K562 (cell line): ENCODE data around the gene RBBP4. TPM values are rescaled to one million over a fixed set of nuclear protein-coding genes. Genes with fewer than 3 reads are reported as not detected.

Experiments
- CBFA2T2 ChIP-seq: fragments of 450-650 bp; conservative IDR thresholded peaks from 2 replicates; pipeline ENCODE4 v1.6.1; 2017; ENCODE audit warnings: mild to moderate bottlenecking
- CHD2 ChIP-seq: IDR thresholded peaks from 2 replicates; pipeline ENCODE4 v1.6.1; 2011; ENCODE audit warnings: low read depth, low read length
- CREB3L1 ChIP-seq: fragments of 450-650 bp; IDR thresholded peaks from 2 replicates; pipeline ENCODE4 v1.6.1; 2014; ENCODE audit warnings: low read depth, mild to moderate bottlenecking, moderate library complexity, borderline replicate concordance
- HEY1 ChIP-seq: fragments of 250-450 bp; sonication (Bioruptor Pico); IDR thresholded peaks from 2 replicates; pipeline ENCODE4 v1.5.0; 2020; ENCODE audit warnings: mild to moderate bottlenecking, moderate library complexity, borderline replicate concordance
- LEF1 ChIP-seq: fragments of 450-650 bp; IDR thresholded peaks from 2 replicates; pipeline ENCODE4 v1.6.1; 2016; ENCODE audit warnings: mild to moderate bottlenecking
- MAFF ChIP-seq: IDR thresholded peaks from 2 replicates; pipeline ENCODE4 v1.6.1; 2012; ENCODE audit warnings: low read length, improper control_type of control experiment
- MAFK ChIP-seq: IDR thresholded peaks from 2 replicates; pipeline ENCODE4 v1.6.1; 2011; ENCODE audit warnings: low read length, improper control_type of control experiment
- PCBP1 ChIP-seq: fragments of 200-400 bp; formaldehyde crosslinking; IDR thresholded peaks from 2 replicates; pipeline ENCODE4 v1.6.1; 2018; ENCODE audit warnings: mild to moderate bottlenecking, low read depth, low read length; ENCODE audit not compliant: poor library complexity, severe bottlenecking
- SIRT6 ChIP-seq: IDR thresholded peaks from one replicate; pipeline ENCODE4 v1.6.1; 2012; ENCODE audit warnings: low read depth, mild to moderate bottlenecking, control low read depth, inconsistent platforms, low read length, moderate library complexity
- TAF1 ChIP-seq: IDR thresholded peaks from 2 replicates; pipeline ENCODE4 v1.6.1; 2011; ENCODE audit warnings: mild to moderate bottlenecking, low read length, moderate library complexity; ENCODE audit not compliant: insufficient read depth, control insufficient read depth, severe bottlenecking; ENCODE audit errors: extremely low read depth
- TEAD4 ChIP-seq, 2 experiments: sonication (generic) in 1 of 2; formaldehyde crosslinking in 1 of 2; IDR thresholded peaks; 2 replicates each; pipeline versions ENCODE4 v1.6.1 to v1.8.0; 2012 to 2022; ENCODE audit warnings: borderline replicate concordance in 1 of 2, inconsistent platforms in 1 of 2, low read length in 1 of 2, mild to moderate bottlenecking in 1 of 2, missing genetic modification reagents in 1 of 2
- TOE1 ChIP-seq, 2 experiments: fragments of 450-650 bp in 1 of 2; sonication (generic) in 1 of 2; formaldehyde crosslinking in 1 of 2; IDR thresholded peaks; 2 replicates each; pipeline versions ENCODE4 v1.7.1 to v1.8.0; 2016 to 2022; ENCODE audit warnings: borderline replicate concordance in 2 of 2, mild to moderate bottlenecking in 2 of 2, antibody characterized with exemption in 1 of 2, inconsistent platforms in 1 of 2, low read depth in 1 of 2, missing genetic modification reagents in 1 of 2, moderate library complexity in 1 of 2
- USF2 ChIP-seq: sonication (generic); formaldehyde crosslinking; IDR thresholded peaks from 2 replicates; pipeline ENCODE4 v1.5.0; 2020; ENCODE audit warnings: missing genetic modification reagents
- ZBTB7A ChIP-seq: IDR thresholded peaks from 2 replicates; pipeline ENCODE4 v1.6.1; 2011; ENCODE audit warnings: low read depth, mild to moderate bottlenecking, low read length, moderate library complexity, borderline replicate concordance; ENCODE audit not compliant: control insufficient read depth
- ZNF316 ChIP-seq: fragments of 450-650 bp; IDR thresholded peaks from 2 replicates; pipeline ENCODE4 v1.6.1; 2016
- polyA plus RNA-seq, 8 experiments: library from polyadenylated mRNA; depleted of rRNA in 4 of 8; stranded (reverse) in 5 of 8; unstranded in 3 of 8; fragments of >200 nt; fragmentation: Nextera tagmentation in 2 of 8; fragmentation: Illumina TruSeq in 1 of 8; extraction: Ambion mirVana in 2 of 8; extraction: Trizol in 1 of 8; gene quantifications; 2 replicates each; pipeline versions ENCODE4 v1.2.1 to v1.2.3, GENCODE V29; 2011 to 2014; ENCODE audit warnings: inconsistent platforms in 1 of 8, missing spikeins in 1 of 8
- total RNA-seq, 7 experiments: library from RNA; depleted of rRNA in 6 of 7; stranded (reverse); fragments of >200 nt in 6 of 7; fragmentation: Illumina TruSeq in 2 of 7; extraction: Trizol in 2 of 7; gene quantifications; 2 replicates each; pipeline versions ENCODE4 v1.2.1 to v1.2.3, GENCODE V29; 2011 to 2021; ENCODE audit warnings: low replicate concordance in 1 of 7
- TF ChIP-seq, protein P1 (sequence below): fragments of 450-650 bp; IDR thresholded peaks from 2 replicates; pipeline ENCODE4 v1.6.1; 2016; ENCODE audit warnings: missing biosample characterization, missing genetic modification characterization
- TF ChIP-seq, protein P2 (sequence below), 2 experiments: IDR thresholded peaks in 1 of 2; conservative IDR thresholded peaks in 1 of 2; 2 replicates each; pipeline ENCODE4 v1.6.1; 2016; ENCODE audit warnings: low read depth in 2 of 2, mild to moderate bottlenecking in 1 of 2, missing compliant biosample characterization in 1 of 2, missing genetic modification characterization in 1 of 2, moderate library complexity in 1 of 2
- TF ChIP-seq, protein P3 (sequence below): fragments of 450-650 bp; IDR thresholded peaks from 2 replicates; pipeline ENCODE4 v1.6.1; 2016; ENCODE audit warnings: antibody characterized with exemption

Gene RBBP4
- total and polyA plus RNA-seq, 9 of the 15 experiments (the other 6 are each of a cell fraction or from before 2014, with no cell fraction given): 185 to 409 (median 259) TPM

DNA sequence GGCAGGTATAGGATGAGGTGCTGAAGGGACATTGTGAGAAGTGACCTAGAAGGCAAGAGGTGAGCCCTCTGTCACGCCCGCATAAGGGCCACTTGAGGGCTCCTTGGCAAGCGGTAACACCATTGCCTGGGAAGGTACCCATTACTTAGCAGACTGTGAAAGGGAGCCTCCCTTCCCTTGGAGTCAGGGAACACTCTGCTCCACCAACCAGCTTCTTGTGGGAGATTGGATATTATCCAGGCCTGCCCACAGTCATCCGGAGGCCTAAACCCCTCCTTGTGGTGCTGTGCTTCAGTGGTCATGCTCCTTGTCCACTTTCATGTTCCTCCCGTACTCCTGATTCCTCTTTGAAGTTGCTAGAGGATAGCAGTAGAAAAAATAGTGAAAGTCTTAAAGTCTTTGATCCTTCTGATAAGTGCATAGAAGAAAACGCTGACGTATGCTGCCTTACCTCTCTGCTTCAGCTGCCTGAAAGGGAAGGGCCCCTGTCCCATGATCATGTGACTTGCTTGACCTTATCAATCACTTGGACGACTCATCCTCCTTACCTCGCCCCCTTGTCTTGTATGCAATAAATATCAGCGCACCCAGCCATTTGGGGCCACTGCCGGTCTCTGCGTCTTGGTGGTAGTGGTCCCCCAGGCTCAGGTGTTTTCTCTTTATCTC, 16.0 kb downstream of the RBBP4 start (continued):
- TF ChIP-seq MAFK (peak; percentile 56), CREB3L1 (no peak), ZNF316 (peak; percentile 61), USF2 (CRISPR knock-in tag) (peak; percentile 50; the same call in 1 of the 2 replicates), HEY1 (CRISPR knock-in tag) (no peak), MAFF (0 out of 2 replicates have a peak, but pooled peaks have one; percentile 27), LEF1 (no peak), SIRT6 (no peak), TOE1 (IDR thresholded peaks at IDR 0.05; ENCODE audit: borderline replicate concordance) (peak; percentile 49; the same call in 1 of the 2 replicates), TOE1 (CRISPR knock-in tag; IDR thresholded peaks at IDR 0.05; ENCODE audit: borderline replicate concordance, low read depth) (no peak), PCBP1 (no peak), TEAD4 (IDR thresholded peaks at IDR 0.05; ENCODE audit: low read length) (no peak), TEAD4 (CRISPR knock-in tag; IDR thresholded peaks at IDR 0.05; ENCODE audit: borderline replicate concordance) (no peak), CBFA2T2 (0 out of 2 replicates have a peak, but pooled peaks have one; percentile 13), CHD2 (no peak), ZBTB7A (no peak), TAF1 (no peak)
- TF ChIP-seq, protein P1, sequence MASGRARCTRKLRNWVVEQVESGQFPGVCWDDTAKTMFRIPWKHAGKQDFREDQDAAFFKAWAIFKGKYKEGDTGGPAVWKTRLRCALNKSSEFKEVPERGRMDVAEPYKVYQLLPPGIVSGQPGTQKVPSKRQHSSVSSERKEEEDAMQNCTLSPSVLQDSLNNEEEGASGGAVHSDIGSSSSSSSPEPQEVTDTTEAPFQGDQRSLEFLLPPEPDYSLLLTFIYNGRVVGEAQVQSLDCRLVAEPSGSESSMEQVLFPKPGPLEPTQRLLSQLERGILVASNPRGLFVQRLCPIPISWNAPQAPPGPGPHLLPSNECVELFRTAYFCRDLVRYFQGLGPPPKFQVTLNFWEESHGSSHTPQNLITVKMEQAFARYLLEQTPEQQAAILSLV (tag): no peak
- TF ChIP-seq, protein P2, sequence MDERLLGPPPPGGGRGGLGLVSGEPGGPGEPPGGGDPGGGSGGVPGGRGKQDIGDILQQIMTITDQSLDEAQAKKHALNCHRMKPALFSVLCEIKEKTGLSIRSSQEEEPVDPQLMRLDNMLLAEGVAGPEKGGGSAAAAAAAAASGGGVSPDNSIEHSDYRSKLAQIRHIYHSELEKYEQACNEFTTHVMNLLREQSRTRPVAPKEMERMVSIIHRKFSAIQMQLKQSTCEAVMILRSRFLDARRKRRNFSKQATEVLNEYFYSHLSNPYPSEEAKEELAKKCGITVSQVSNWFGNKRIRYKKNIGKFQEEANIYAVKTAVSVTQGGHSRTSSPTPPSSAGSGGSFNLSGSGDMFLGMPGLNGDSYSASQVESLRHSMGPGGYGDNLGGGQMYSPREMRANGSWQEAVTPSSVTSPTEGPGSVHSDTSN (CRISPR knock-in tag; IDR thresholded peaks at IDR 0.05; ENCODE audit: low read depth): no peak
- TF ChIP-seq, protein P2 (tag; conservative IDR thresholded peaks at IDR 0.05; ENCODE audit: low read depth): 0 out of 2 replicates have a peak, but pooled peaks have one; percentile 37
- TF ChIP-seq, protein P3, sequence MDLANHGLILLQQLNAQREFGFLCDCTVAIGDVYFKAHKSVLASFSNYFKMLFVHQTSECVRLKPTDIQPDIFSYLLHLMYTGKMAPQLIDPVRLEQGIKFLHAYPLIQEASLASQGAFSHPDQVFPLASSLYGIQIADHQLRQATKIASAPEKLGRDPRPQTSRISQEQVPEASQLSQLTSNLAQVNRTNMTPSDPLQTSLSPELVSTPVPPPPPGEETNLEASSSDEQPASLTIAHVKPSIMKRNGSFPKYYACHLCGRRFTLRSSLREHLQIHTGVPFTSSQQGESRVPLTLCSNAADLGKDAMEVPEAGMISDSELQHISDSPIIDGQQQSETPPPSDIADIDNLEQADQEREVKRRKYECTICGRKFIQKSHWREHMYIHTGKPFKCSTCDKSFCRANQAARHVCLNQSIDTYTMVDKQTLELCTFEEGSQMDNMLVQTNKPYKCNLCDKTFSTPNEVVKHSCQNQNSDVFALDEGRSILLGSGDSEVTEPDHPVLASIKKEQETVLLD: no peak
